GM13976 (cell line): Measurements from ENCODE around the gene CR1.
"Not testable (repeated sequence)": the region's sequence is repeated elsewhere in the genome, so short reads cannot be mapped to it uniquely, and the experiment has no call there.

ENCODE experiments used
- DNase-seq: peaks from one replicate; pipeline ENCODE4 v3.0.0; 2012; ENCODE audit warnings: low spot score
- CTCF ChIP-seq: IDR thresholded peaks from 2 replicates; pipeline ENCODE4 v1.5.1; 2012; ENCODE audit warnings: borderline replicate concordance, mild to moderate bottlenecking; ENCODE audit not compliant: insufficient read depth; ENCODE audit errors: extremely low read depth, missing control alignments, control extremely low read depth
- in situ Hi-C: fragments of 300-500 bp; cut with MboI; formaldehyde crosslinking; loops from one replicate; pipeline ENCODE4 v1.12.0; 2022; ENCODE audit warnings: low sequenced_read_pairs, mixed read lengths, inconsistent platforms; ENCODE audit not compliant: unreplicated experiment

The CR1 gene

GRCh38 chr1:207518608-207519236, 22.8 kb downstream of the CR1 start:
- TF ChIP-seq CTCF = no peak
- in situ Hi-C loops = no loop called here
- DNase-seq = no peak

GRCh38 chr1:207519505-207520399, 23.8 kb downstream of the CR1 start:
- in situ Hi-C loops = no loop called here
- no peak for TF ChIP-seq CTCF

GRCh38 chr1:207520400-207521345, 24.7 kb downstream of the CR1 start:
- in situ Hi-C loops, DNase-seq: not testable (repeated sequence)

More at GRCh38 chr1:207519505-207520399, 23.8 kb downstream of the CR1 start:
- no peak for DNase-seq

- DNase-seq, in situ Hi-C loops: not testable (repeated sequence)
Measured at GRCh38 chr1:207525239-207525638, 29.3 kb downstream of the CR1 start.

GRCh38 chr1:207528401-207528800, 32.4 kb downstream of the CR1 start:
- DNase-seq, in situ Hi-C loops: not testable (repeated sequence)

- DNase-seq, in situ Hi-C loops: not testable (repeated sequence)
Measured at GRCh38 chr1:207536263-207536662, 40.3 kb downstream of the CR1 start.

GRCh38 chr1:207546677-207547357, 50.9 kb downstream of the CR1 start:
- DNase-seq, in situ Hi-C loops: not testable (repeated sequence)

- in situ Hi-C loops, DNase-seq: not testable (repeated sequence)
Measured at GRCh38 chr1:207554823-207555222, 58.9 kb downstream of the CR1 start.

- peak; percentile 27 for TF ChIP-seq CTCF
- DNase-seq = no peak
- in situ Hi-C loops = no loop called here
Measured at GRCh38 chr1:207565546-207566468, 69.8 kb downstream of the CR1 start.

- DNase-seq, in situ Hi-C loops: not testable (repeated sequence)
Measured at GRCh38 chr1:207571926-207572325, 76.0 kb downstream of the CR1 start.

- in situ Hi-C loops = not testable (repeated sequence)
Measured at GRCh38 chr1:207573074-207573473, 77.1 kb downstream of the CR1 start.

GRCh38 chr1:207575381-207575780, 79.4 kb downstream of the CR1 start:
- in situ Hi-C loops, DNase-seq: not testable (repeated sequence)

More at GRCh38 chr1:207573074-207573473, 77.1 kb downstream of the CR1 start:
- DNase-seq = not testable (repeated sequence)
